Gastroesophageal sphincter (tissue), 3 donors: ENCODE results near the gene FBXO31.

Source experiments
- CTCF ChIP-seq, 4 experiments: fragments of 200-600 bp in 2 of 4; fragments of 450-650 bp in 2 of 4; sonication (generic) in 1 of 4; IDR thresholded peaks; one replicate each; pipeline ENCODE4 v1.5.1; 2017 to 2019; ENCODE audit warnings: antibody characterized with exemption in 4 of 4, mild to moderate bottlenecking in 2 of 4, moderate library complexity in 2 of 4
- EP300 ChIP-seq: sonication (generic); formaldehyde crosslinking; IDR thresholded peaks from one replicate; pipeline ENCODE4 v1.6.1; 2017; ENCODE audit warnings: antibody characterized with exemption, mild to moderate bottlenecking
- POLR2A ChIP-seq, 2 donors: fragments of 450-650 bp; IDR thresholded peaks; one replicate each; pipeline ENCODE4 v1.6.1; 2017; ENCODE audit warnings: antibody characterized with exemption in 2 of 2, mild to moderate bottlenecking in 2 of 2, moderate library complexity in 1 of 2

GRCh38 chr16:87325423-87325858 is 58.1 kb downstream of the FBXO31 start:
- TF ChIP-seq CTCF (IDR thresholded peaks at IDR 0.05) (no peak), EP300 (no peak), POLR2A (IDR thresholded peaks at IDR 0.05) (no peak)
